PFSK-1 (cell line): ENCODE measurements around the gene FAM83E.

ENCODE experiments used
- POLR2AphosphoS5 ChIP-seq: IDR thresholded peaks from 2 replicates; pipeline ENCODE4 v1.6.1; 2012; ENCODE audit warnings: low read depth, mild to moderate bottlenecking, control low read depth, low read length, moderate library complexity
- SIN3A ChIP-seq: IDR thresholded peaks from 2 replicates; pipeline ENCODE4 v1.6.1; 2012; ENCODE audit warnings: mild to moderate bottlenecking, low read length, moderate library complexity, borderline replicate concordance; ENCODE audit not compliant: insufficient read depth
- TAF1 ChIP-seq: IDR thresholded peaks from 2 replicates; pipeline ENCODE4 v1.6.1; 2012; ENCODE audit warnings: low read length, control low read depth, borderline replicate concordance; ENCODE audit not compliant: insufficient read depth

DNA sequence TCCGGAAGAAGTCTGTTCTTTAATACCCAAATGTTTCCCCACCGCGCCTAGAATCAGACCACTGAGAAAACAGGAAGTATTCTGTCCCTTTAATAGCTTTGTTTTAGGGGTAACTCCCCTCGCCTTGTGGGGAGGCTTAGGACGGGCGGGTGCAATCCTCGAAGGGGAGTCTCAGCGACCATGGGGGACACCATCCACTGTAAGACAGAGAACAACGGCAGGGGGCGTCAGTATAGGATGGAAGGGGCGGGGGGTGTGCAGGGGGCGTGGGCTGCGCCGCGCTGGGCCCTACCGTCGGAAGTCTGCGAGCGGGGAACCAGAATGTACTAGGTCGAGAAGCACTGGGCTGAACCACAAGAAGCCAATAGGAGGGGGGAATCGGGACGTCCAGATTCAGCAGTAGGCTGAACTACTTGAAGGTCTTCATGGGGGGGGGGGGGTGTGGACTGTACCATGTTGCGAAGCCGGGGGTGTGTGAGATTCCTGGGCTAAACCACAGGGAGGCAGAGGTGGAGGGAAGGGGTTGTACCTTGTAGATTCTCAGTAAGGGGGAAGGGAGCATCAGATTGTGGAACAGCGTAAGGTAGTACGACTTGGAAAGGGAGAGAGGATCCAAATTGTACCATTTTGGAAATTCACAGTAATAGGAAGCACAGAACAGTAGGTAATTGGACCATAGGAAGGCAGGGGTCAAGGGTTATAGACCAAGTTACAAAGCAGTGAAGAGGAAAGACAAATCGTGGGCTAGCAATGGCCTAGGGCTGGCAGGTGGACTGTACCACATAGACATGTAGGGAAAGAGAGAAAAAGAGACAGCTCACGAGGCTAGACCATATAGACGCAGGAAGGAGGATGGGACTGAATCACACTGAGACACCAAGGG is 23.3 kb upstream of the FAM83E start:
- no peak for TF ChIP-seq SIN3A
- TF ChIP-seq TAF1, result no peak
- no peak; the same call in 1 of the 2 replicates for TF ChIP-seq POLR2AphosphoS5
